Measurements from ENCODE around the gene REV3L. TPM values are rescaled to one million over a fixed set of nuclear protein-coding genes. Genes with fewer than 3 reads are reported as not detected.
"Not testable (repeated sequence)": the region's sequence is repeated elsewhere in the genome, so short reads cannot be mapped to it uniquely, and the experiment has no call there.

The REV3L gene
- total RNA-seq, 1 donor from 2014 or later = 19.0 TPM

GRCh38 chr6:111297776-111298175, 185.2 kb downstream of the REV3L start:
- DNase-seq (ENCODE audit: low spot score) = no peak

GRCh38 chr6:111294374-111294967, 188.5 kb downstream of the REV3L start:
- DNase-seq (ENCODE audit: low spot score) = no peak

GRCh38 chr6:111291336-111292259, 191.4 kb downstream of the REV3L start:
- no peak for DNase-seq (ENCODE audit: low spot score)

GRCh38 chr6:111290689-111291335, 192.2 kb downstream of the REV3L start:
- DNase-seq (ENCODE audit: low spot score) = not testable (repeated sequence)

- not testable (repeated sequence) for DNase-seq (ENCODE audit: low spot score)
Measured at GRCh38 chr6:111284356-111284755, 198.7 kb downstream of the REV3L start.

GRCh38 chr6:111283707-111284106, 199.3 kb downstream of the REV3L start:
- no peak for DNase-seq (ENCODE audit: low spot score)

GRCh38 chr6:111282515-111282914, 200.5 kb downstream of the REV3L start:
- DNase-seq (ENCODE audit: low spot score) = no peak

- no peak for DNase-seq (ENCODE audit: low spot score)
Measured at GRCh38 chr6:111280445-111280955, 202.5 kb downstream of the REV3L start.

- no peak for DNase-seq (ENCODE audit: low spot score)
Measured at GRCh38 chr6:111278731-111279130, 204.3 kb downstream of the REV3L start.

- DNase-seq (ENCODE audit: low spot score) = no peak
Measured at GRCh38 chr6:111277819-111278218, 205.2 kb downstream of the REV3L start.

- no peak for DNase-seq (ENCODE audit: low spot score)
Measured at GRCh38 chr6:111276736-111277135, 206.3 kb downstream of the REV3L start.

- DNase-seq (ENCODE audit: low spot score) = no peak
Measured at GRCh38 chr6:111276335-111276734, 206.7 kb downstream of the REV3L start.

- no peak for DNase-seq (ENCODE audit: low spot score)
Measured at GRCh38 chr6:111274593-111275217, 208.3 kb downstream of the REV3L start.

GRCh38 chr6:111270121-111270520, 212.9 kb downstream of the REV3L start:
- no peak for DNase-seq (ENCODE audit: low spot score)

GRCh38 chr6:111269401-111269970, 213.5 kb downstream of the REV3L start:
- DNase-seq (ENCODE audit: low spot score) = no peak

GRCh38 chr6:111267764-111268333, 215.2 kb downstream of the REV3L start:
- no peak for DNase-seq (ENCODE audit: low spot score)

- DNase-seq (ENCODE audit: low spot score) = no peak
Measured at GRCh38 chr6:111266276-111266675, 216.7 kb downstream of the REV3L start.

GRCh38 chr6:111265842-111266241, 217.2 kb downstream of the REV3L start:
- DNase-seq (ENCODE audit: low spot score) = no peak

- DNase-seq (ENCODE audit: low spot score) = no peak
Measured at GRCh38 chr6:111263837-111264236, 219.2 kb downstream of the REV3L start.

GRCh38 chr6:111260570-111261298, 222.3 kb downstream of the REV3L start:
- no peak for DNase-seq (ENCODE audit: low spot score)
